GM18507 (cell line): Measurements from ENCODE around the gene SLC2A4.

ENCODE experiments used
- DNase-seq: peaks from one replicate; pipeline ENCODE4 v3.0.0; 2011; ENCODE audit warnings: low read depth; ENCODE audit not compliant: insufficient read length; ENCODE audit errors: extremely low spot score
- FAIRE-seq: peaks from 2 replicates; lab custom pipeline; 2011; peaks lifted over from hg19 to GRCh38; lab: Jason Lieb, UNC

Gene SLC2A4

GRCh38 chr17:7262935-7263800, 18.4 kb upstream of the SLC2A4 start:
- FAIRE-seq, result no peak
- no peak for DNase-seq

- FAIRE-seq (no peak), DNase-seq (no peak)
Measured at GRCh38 chr17:7263801-7264078, 17.8 kb upstream of the SLC2A4 start.

DNA sequence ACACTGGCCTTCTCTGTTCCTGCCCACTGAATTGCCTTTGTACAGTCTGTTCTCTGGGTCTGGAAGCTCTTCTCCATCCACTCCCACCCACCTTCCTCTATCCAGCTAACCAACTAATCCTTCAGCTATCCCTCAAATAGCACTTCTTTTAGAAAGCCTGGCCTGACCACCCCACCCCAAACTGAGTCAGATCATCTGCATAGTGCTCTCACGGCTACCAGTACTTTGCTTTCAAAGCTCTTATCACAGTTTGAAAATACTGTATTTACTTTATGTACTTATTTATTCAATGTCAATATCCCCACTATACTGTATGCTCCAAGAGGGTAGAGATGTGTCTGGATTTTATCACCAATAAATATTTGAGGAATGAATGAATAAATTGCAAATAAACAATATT, 14.7 kb upstream of the SLC2A4 start:
- DNase-seq (no peak), FAIRE-seq (no peak)

DNA sequence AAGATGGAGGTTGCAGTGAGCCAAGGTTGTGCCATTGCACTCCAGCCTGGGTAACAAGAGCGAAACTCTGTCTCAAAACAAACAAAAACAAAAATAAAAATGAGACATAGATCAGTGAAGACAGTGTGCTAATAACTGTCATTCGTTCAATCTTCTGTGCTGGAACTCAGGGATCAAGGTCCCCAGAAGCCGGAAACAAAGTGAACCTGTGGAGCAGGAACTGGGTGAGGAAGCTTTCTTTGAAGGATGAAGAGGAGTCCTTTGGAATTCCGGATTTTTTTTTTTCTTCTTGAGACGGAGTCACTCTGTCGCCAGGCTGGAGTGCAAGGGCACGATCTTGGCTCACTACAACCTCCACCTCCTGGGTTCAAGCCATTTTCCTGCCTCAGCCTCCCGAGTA, 2.1 kb upstream of the SLC2A4 start:
- no peak for FAIRE-seq

DNA sequence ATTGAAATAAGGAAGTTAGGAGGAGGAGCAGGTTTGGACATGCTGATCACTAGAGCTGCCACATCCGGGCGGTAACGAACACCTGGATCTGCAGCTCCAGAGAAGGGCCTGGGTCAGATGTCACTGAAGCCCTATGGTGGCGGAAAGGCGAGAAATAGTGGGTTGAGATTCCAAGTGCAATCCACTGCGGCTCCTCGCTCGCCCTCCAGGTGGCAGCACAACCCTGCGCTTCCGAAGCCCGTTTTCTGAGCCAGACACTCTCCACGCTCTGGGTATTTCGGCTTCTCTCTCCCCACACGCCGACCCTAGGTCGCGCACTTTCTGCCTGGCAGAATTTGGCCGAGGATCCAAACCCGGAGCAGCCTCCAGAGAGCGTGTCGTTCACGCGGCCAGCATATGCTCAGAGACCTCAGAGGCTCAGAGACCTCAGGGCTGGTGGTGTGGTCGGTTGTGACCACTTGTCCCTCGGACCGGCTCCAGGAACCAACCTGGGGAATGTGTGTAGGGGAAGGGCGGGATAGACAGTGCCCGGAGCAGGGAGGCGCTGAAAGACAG, 922 bp upstream of the SLC2A4 start:
- FAIRE-seq, result peak; percentile 96
- DNase-seq, result peak; percentile 84

More for the DNA sequence above, 2.1 kb upstream of the SLC2A4 start:
- DNase-seq, result no peak

DNA sequence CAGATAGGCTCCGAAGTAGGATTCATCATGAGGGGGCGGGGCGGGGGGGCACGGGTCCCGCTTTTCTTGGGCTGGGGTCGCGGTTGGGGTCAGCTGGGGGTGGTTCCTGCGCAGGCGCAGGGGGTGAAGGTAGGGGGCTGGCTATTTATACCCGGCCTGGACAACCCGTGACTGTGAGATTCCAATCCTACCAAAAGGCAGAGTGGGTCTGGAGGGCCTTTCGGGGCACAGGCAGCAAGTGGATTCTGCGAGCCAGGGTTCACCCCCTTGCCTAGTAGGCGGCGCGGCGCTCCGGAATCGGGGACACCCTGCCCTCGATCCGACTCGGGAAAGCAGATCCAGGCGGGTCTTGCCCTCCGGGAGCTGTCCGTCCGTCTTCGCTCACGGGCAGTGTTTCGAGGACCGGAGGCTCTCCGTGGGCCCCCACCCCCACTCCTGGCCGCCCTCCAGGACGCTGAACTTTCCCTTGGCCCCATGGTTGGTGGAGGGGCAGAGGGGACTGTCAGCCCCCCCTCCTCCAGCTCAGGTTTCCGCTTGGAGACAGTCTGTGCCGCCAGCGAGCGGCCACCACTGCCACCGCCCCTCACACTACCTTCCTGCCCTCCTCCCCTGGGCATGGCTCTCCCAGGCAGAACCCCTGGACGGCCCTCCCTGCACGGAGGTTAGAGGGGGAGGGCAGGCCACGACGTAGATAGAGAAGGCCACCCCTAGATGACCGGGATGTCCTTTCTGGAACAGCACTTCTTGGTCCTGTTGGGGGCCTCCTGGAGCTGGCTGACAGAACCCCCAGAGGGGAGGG, 634 bp downstream of the SLC2A4 start:
- FAIRE-seq (no peak), DNase-seq (no peak)

DNA sequence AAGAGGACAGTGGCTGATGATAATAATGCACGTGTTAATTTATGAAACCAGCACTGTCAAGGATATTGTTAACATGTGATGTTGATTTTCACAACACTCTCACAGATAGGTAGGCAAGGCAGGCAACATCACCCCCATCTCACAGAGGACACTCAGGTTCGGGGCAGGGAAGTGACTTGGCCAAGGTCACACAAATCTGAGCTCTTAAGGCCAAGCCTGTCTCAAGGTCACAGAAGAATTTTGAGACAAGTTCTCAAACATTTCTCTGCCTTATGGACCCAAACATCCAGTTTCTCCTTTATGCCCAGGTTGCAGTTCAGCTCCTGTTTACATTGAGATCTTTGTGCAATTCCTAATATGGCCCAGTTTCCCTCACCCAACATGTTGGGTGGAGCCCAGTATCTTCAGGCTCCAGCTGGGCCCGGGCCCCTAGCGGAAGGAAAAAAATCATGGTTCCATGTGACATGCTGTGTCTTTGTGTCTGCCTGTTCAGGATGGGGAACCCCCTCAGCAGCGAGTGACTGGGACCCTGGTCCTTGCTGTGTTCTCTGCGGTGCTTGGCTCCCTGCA, 1.3 kb downstream of the SLC2A4 start:
- DNase-seq (no peak), FAIRE-seq (no peak)

- DNase-seq (no peak), FAIRE-seq (no peak)
Measured at GRCh38 chr17:7283471-7284216, 2.1 kb downstream of the SLC2A4 start.

DNA sequence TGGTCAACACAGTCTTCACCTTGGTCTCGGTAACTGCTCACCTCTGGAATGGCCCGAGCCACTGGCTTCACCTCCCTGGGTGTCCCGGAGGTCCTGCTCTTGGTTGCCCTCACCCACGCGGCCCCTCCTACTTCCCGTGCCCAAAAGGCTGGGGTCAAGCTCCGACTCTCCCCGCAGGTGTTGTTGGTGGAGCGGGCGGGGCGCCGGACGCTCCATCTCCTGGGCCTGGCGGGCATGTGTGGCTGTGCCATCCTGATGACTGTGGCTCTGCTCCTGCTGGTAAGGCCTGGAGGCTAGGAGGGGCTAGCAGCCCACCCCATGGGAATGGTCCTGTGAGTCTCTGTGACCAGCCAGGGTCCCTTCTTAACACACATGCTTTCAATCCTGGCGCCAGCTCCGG, 3.4 kb downstream of the SLC2A4 start:
- no peak for FAIRE-seq
- no peak for DNase-seq

GRCh38 chr17:7285679-7286078, 4.2 kb downstream of the SLC2A4 start:
- FAIRE-seq, result no peak

GRCh38 chr17:7289256-7290032, 7.9 kb downstream of the SLC2A4 start:
- FAIRE-seq, result no peak

More at GRCh38 chr17:7285679-7286078, 4.2 kb downstream of the SLC2A4 start:
- no peak for DNase-seq

GRCh38 chr17:7290166-7290565, 8.6 kb downstream of the SLC2A4 start:
- FAIRE-seq, result no peak
- no peak for DNase-seq

More at GRCh38 chr17:7289256-7290032, 7.9 kb downstream of the SLC2A4 start:
- DNase-seq, result no peak

DNA sequence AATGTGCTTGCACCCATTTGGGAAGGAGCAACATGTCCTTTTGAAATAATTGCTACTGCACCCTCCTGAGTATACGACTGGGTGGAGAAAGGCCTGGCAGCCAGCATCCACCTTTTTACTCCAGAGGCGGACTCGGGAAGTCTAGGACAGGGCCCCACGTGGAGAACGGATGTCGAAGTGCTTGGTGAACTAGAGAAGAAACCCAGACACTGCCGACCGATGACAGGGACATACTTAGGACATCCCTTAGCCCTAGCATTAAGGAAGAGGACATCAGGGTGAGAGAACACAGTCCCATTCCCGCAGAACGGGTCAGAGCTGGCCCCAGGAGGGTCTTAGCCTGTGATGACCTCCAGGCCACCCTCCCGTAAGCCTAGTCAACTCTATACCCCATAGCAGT, 9.2 kb downstream of the SLC2A4 start:
- no peak for FAIRE-seq
- DNase-seq, result no peak

GRCh38 chr17:7292194-7292593, 10.7 kb downstream of the SLC2A4 start:
- DNase-seq (no peak), FAIRE-seq (no peak)

DNA sequence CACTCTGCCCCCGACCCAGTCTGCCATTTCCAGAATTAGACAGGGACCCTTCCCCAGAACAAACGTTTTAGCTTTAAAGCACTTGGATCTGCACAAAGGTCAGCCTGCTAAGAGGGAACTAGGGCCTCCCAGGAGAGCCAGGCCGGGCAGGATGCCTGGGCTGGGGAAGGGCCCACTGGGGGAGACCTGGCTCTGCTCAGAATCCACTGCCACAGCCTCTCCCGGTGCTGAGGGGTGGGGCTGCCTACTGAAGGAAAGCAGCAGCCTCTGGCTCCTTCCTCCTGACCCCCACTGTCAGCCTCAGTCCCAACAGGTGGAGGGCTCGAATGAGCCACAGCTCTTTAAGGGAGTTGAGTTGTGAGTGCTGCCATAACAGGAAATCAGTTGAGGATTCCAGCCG, 11.2 kb downstream of the SLC2A4 start:
- DNase-seq, result no peak
- no peak for FAIRE-seq

GRCh38 chr17:7293159-7293558, 11.6 kb downstream of the SLC2A4 start:
- DNase-seq (no peak), FAIRE-seq (no peak)

DNA sequence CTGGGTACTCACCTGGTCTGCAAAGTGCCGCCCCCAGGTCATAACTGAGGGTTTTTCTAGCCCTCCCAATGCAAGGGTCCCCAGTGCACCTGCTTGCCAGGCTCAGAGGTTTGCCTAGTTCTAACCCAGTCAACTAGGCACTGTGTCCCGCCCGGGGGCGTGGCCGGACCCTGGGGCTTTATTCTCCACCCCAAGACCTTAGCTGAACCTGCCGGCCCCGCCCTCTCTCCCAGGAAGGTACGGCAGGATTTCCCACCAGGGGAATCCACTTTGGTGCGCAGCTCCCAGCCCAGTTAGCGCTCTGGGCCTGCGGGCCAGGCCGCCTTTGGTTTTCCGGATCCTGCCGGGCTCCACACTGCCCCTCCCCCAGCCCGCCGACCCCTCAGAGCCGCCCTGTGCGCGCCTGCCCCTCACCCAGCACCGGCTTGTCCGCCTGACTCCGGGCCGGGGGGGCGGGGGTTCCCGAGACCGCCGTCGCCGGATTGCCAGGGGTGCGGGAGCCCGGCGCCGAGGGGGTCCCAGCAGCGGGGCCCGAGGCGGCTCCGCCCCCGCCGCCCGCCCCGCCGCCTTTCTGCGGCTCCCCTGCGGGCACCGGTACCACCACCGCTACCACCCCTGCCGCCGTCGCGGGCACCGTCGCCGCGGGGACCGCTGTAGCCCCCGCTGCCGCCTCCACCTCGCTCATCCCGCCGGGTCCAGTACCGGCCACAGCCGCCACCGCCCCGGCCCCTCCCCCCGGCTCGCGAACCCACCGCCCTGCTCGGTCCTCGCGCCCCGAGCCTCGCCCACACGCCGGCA, 12.5 kb downstream of the SLC2A4 start:
- FAIRE-seq, result no peak
- no peak for DNase-seq

DNA sequence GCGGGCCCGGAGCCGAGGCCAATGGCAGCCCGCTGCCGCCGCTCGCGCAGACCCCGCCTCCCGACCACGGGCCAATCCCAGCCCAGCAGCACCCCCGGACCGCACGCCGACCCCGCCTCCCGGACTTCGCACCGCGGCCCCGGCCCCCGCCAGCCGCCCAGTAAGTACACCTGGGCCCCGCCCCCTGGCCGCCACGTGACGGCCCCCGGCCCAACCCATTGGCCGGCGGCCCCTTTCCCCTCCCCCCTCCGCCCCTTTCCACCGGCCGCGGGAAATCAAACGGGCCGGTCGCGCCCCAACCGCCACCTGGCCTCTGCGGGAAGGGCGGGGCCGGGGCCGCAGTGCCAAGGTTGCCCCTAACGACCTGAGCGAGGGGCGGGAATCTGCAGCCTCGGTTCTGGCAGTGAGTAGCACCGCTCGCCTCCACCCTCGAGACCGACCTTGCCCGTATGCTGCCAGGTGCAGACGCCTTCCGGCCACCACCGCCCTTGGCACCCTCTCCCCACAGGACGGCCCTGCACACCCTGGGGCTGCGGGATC, 13.2 kb downstream of the SLC2A4 start, which contains the start of gene YBX2:
Gene YBX2, minus strand, starts transcription at position 26 of the 540 bp plus-strand sequence. CDS start 139 bp downstream, outside the sequence.
- FAIRE-seq, result no peak
- DNase-seq, result no peak
